Stimulated activated CD4-positive, alpha-beta T cell treated with anti-CD3 and anti-CD28 coated beads, TNF-alpha, amount 100 ng/mL, for 24 hours (primary cell): Measurements from ENCODE around the gene LMX1A.

ENCODE experiments used
- DNase-seq, 3 experiments: peaks; one replicate each; pipeline ENCODE4 v3.0.0-alpha.2; 2020; ENCODE audit warnings: low read depth in 3 of 3

LMX1A gene

GRCh38 chr1:165355977-165356811 is at the start of gene LMX1A:
TSS of gene LMX1A (minus strand) at chr1:165356715. CDS start at chr1:165355559, 1,156 bp downstream.
- no peak for DNase-seq

GRCh38 chr1:165403835-165404482 is 47.4 kb upstream of the LMX1A start:
- DNase-seq, result peak in 1 of 3 experiments; percentile 18

- no peak for DNase-seq
Measured at GRCh38 chr1:165402517-165403111, 46.1 kb upstream of the LMX1A start.

GRCh38 chr1:165397944-165398343 is 41.4 kb upstream of the LMX1A start:
- no peak for DNase-seq

- DNase-seq, result no peak
Measured at GRCh38 chr1:165395901-165396300, 39.4 kb upstream of the LMX1A start.

- DNase-seq, result no peak
Measured at GRCh38 chr1:165395478-165395877, 39.0 kb upstream of the LMX1A start.

GRCh38 chr1:165392634-165393571 is 36.4 kb upstream of the LMX1A start:
- DNase-seq, result peak; percentile 72 to 84 (median 78)

GRCh38 chr1:165389609-165390008 is 33.1 kb upstream of the LMX1A start:
- DNase-seq, result no peak

- DNase-seq, result no peak
Measured at GRCh38 chr1:165387961-165388360, 31.4 kb upstream of the LMX1A start.

- DNase-seq, result no peak
Measured at GRCh38 chr1:165387505-165387904, 31.0 kb upstream of the LMX1A start.

- DNase-seq, result no peak
Measured at GRCh38 chr1:165383599-165384405, 27.3 kb upstream of the LMX1A start.

- DNase-seq, result no peak
Measured at GRCh38 chr1:165383067-165383466, 26.6 kb upstream of the LMX1A start.

- DNase-seq, result no peak
Measured at GRCh38 chr1:165381745-165382505, 25.4 kb upstream of the LMX1A start.

- DNase-seq, result no peak
Measured at GRCh38 chr1:165376811-165377311, 20.3 kb upstream of the LMX1A start.

GRCh38 chr1:165376041-165376810 is 19.7 kb upstream of the LMX1A start:
- DNase-seq, result peak in 1 of 3 experiments; percentile 19

GRCh38 chr1:165375623-165376022 is 19.1 kb upstream of the LMX1A start:
- DNase-seq, result no peak

- no peak for DNase-seq
Measured at GRCh38 chr1:165371588-165372225, 15.2 kb upstream of the LMX1A start.

GRCh38 chr1:165369255-165369848 is 12.8 kb upstream of the LMX1A start:
- peak in 2 of 3 experiments; percentile 24 to 54 for DNase-seq
